HuH-7 (cell line): ENCODE measurements around the gene PTGIS.

Experiments used
- DNase-seq: peaks from one replicate; pipeline ENCODE4 v3.0.0; 2011; ENCODE audit warnings: low spot score

Gene PTGIS

DNA sequence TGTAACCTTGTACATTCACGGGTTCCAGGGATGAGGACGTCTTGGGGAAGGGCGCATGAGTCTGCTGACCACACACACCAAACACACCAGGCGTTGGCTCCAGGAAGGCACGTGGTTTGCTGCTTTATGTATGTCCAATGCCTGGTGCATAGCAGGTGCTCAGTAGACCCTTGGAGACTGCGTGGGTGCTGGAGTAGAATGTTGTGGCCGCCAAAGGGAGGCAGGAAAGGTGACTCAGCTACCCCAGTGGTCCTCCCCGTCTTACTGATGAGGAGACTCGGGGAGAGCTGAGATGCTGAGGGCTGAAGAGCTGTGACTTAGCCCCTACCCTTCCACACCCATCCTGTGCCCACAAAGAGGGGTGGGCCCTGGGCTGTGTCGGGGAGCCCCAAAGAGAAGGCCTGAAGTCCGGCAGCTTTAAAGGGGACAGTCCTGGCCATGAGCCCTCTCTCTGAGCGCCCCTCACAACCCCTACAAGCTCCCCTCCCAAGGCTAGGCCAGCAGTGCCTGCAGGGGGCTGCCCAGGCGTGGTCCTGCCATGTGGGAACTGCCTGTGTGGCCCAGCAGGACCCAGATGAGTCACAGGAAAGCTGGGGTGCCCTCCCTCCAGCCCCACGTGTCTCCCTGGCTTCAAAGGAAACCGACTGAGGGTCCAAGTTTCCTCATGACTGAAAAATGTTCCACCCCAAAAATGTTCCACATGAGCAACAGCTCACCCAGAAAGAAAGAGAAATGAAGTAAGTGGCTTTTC, 28.0 kb upstream of the PTGIS start:
- no peak for DNase-seq

DNA sequence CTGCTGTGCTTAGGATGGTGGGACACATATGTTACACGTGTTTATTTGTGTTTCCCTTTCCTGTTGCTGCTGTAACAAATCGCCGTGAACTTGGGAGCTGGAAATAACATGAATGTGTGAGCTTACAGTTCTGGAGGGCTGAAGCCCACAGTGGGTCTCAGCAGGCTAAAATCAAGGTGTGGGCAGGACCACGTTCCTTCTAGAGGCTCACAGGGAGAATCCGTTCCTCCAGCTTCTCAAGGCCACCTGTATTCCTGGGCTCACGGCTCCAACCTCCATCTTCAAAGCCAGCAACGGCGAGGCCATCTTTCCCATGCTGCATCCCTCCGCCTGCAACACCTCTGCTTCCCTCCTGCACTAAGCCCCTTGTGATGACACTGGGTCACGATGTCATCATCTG, 27.4 kb upstream of the PTGIS start:
- no peak for DNase-seq

DNA sequence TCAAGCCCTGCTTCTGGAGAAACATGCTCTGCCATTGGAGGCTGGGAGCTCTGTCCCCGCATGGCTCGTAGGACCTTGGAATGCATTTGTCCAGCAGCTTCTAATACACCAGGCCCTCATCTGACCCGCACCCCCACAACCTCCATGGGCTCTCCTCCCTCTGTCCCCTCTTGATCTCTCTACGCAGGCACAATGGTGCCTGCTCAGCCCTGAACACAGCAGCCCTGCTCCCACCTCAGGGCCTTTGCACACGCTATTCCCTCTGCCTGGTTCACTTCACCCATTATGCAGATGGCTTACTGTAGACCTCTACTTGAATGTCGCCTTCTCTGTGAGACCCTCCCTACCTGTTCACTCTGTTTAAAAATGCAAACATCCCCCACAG, 27.0 kb upstream of the PTGIS start:
- no peak for DNase-seq

DNA sequence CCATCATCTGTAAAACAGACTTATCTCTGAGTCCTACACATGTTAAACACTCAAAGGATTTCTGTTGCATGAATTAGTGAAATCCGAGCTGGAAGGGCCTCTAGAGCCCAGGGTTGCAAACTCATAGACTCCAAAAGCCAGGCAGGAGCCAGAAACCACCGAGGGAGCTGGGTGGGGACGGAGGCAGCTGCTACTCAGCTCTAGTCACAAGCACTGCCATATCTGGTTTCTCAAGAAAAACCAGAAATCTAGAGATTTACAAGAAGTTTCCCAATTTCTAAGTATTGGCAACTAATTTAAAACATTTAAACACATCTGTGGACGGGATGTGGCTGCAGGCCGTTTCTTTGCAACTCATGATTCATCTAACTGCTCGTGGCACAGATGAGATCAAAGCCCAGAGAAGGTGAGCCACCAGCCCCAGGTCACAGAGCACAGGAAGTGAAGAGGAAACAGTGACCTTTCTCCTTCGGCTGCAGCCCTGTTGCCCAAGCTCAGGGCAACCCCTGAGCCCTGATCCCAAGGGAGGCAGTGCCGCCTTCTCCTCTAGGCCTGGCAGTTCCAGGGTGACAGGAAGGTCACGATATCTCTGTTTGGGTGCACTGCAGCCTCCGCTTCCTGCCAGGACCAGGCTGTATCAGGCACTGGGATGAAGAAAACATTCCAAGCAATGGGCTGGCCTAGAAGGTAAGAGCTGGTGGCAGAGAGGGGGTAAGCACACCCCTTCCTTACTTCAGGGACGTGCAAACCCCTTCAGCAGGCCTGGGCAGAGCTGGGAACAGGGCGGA, 26.4 kb upstream of the PTGIS start:
- no peak for DNase-seq

DNA sequence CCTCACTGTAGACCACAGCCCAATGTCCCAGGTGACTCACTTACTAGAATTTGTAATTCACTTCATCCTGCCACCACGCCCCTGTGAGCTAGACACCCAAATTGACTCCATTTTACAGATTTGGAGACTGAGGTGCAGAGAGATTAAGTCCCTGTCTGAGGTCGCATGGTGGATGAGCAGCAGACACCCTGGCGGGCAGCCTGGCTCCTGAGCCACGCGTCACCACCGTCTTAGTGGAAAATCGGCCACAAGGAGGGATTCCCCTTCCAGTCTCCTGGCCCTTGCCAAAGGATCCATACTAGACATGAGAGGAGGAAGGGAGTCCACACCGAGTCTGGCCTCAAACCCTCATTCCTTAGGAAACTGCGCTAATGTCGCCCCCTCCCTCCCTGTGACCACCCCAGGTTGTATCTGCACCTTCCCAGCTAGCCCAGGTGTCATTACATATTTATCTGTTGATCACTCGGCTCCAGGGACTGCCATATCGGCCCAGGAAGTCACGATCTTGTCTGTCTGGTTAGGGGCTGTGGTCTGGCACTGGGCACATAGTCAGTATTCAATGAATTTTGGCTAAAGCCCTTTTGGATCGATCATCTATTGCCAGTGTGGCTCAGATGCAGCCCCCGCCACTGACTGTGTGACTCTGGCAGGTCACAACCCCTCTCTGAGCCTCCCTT, 25.7 kb upstream of the PTGIS start:
- DNase-seq, result no peak

DNA sequence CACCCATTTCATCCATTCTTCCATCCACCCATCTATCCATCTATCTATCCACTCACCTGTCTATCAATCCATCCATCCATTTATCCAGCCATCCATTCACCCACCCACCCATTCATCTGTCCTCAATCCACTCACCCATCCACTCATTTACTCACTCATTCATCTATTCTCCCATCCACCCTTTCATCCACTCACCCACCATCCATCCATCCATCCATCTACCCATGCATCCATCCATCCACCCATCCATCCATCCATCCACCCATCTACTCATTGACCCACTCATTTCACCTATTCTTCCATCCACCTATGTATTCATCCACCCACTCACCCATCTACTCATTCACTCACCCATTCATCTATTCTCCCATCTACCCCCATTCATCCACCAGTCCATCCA, 24.2 kb upstream of the PTGIS start:
- DNase-seq, result no peak

DNA sequence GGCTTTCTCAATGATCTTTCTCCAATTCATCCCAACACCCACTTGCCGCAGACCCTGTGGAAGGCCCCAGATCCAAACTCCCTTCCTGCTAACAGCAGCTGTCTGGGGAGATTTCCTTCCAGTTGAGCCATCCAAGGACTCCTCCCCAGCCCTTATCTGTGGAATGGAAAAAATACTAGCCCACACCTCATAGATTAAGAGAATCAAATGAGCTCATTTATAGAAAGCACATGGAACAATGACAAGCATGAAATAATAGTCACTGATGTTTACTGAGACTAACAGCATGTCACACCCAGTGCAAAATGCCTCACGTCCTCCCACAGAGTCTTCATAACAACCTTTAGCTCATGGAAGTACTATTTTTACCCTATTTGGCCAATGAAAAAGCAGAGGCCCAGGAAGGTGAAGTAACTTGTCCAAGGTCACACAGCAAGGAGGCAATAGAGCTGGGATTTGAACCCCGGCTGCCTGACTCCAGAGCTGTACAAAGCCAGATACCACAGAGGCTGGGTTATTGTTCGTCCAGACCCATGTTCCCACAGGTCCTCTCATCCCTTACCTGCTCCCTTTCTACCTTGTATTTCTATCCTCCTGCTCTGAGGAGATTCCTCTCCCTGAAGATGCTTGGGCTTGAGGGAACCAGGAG, 23.4 kb upstream of the PTGIS start:
- DNase-seq, result no peak

DNA sequence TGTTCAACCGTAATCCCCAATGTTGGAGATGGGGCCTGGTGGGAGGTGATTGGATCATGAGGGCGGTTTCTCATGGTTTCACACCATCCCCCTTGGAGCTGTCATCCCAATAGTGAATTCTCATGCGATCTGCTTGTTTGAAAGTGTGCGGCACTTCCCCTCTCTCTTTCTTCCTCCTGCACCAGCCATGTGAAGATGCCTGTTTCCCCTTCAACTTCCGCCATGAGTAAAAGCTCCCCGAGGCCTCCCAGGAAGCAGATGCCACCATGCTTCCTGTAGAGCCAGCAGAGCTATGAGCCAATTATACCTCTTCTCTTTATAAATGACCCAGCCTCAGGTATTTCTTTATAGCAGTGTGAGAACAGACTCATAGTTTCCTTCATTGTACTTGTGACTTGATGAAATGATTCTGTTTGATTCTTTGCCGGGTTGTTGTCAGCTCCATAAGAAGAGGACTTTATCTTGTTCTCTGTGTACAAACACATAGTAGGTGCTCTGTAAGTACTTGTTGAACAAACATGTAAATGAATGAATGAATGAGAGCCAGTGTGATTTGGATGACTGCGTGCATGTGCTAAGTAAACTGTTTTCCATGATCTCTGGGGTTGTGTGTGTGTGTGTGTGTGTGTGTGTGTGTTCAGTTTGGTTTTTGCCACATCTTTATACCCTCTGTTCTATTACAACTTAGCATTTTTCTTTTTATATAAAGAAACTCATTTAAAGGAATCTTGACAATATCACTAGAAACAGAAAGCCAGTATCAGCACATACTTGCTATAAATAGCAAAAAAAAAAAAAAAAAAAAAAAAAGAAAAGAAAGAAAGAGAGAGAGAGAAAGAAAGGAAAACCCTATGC, 22.5 kb upstream of the PTGIS start:
- DNase-seq, result no peak

DNA sequence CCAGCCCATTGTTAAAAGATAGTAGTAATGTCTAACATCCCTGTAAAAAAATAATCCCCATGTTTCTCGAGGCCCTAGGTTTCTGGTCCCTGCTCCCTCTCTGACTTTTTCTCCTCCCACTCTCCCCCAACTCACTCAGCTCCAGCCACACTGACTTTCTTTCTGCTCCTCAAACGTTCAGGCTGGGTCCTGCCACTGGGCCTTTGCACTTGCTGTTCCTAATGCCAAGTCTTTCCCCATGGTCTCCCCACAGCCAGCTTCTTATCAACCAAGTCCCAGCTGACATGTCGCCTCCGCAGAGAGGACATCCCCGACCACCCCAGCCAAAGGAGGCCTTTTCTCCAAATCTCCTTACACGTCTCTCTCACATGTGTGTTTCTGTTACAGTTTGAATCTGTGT, 21.8 kb upstream of the PTGIS start:
- no peak for DNase-seq

DNA sequence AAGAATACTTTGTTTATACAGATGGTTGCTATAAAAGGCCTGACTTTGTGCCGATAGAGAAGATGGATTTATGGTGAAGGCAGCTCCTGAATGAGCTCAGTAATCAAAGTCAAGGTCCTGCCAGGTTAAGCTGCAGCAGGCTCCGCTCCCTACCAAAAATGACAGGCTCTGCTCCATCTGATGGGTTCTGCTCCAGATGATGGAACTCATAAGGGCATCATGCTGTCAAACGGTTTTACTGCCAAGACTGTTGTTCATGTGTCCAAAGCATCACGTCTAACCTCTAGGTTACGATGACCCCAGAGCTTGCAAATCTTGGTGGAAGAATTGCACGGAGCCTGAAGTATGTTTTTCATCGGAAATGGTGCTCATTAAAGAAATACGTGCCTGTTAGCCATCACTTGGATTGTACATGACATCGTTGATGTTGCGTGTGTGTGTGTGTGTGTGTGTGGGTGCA, 19.2 kb upstream of the PTGIS start:
- DNase-seq, result no peak

DNA sequence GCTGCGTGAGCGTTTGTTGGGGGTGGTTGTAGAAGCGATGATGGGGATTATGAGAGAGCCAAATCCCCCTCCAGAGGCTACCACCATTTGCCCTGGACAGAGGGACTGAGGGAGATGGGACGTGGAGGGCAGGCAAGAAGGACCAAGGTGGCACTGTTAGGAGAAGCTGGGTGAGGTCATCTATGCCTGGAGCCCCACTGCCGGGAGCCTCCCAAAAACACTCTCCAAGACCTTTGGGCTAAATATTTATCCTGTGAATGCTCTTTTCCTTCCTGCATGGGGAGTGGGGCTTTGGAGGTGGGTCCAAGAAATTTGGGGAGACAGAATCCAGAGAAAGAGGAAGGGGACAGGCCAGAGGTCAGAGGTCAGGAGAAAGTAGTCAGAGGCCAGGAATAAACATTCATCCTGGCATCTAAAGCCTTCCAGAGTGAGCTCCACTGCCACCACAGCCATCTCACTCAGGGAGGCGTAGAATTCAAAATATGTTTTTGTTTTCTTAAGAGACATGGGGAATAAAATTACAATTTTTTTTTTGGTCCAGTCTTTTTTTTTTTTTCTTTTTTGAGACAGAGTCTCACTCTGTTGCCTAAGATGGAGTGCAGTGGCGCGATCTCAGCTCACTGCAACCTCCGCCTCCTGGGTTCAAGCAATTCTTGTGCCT, 17.8 kb upstream of the PTGIS start:
- no peak for DNase-seq

DNA sequence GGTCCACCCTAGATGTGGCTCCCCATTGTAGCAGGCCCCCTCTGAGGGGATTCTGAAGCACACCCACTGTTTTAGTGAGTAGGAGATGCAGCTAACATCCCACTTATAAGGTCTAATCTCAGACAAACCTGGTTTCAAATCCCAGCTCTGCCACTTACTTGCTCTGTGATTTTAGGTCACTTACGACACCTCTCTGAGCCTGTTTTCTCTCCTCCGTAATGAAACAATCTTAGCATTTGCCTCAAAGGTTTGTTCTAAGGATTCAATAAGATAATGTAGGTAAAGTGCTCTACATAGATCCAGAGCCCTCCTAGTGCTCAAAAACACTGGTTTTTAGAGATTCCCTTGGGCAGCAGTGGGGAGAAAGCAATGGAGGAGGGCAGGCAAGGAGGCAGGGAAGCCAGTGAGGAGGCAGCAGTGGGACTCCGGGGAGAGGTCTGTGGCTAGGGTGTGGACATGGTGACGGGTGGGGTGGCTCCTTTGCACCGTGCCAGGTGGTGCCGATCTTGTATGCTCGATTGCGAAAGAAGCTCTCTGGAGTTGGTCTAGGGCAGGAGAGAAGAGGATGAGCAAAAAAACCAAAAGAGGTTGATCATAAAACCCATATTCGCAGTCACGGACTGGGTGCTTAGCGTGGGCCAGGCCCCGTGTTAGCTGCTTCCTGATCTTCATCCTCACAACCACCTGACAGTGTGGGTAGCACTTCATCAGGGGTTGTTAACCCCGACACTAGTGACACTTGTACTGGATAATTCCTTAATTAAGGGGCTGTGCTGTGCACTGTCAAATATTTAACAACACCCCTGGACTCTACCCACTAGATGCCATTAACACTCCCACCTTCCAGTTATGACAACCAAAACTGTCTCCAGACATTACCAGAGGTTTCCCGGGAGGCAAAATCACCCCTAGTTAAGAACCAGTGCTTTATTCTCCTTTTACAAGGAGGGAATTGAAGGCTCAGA, 16.8 kb upstream of the PTGIS start:
- no peak for DNase-seq

DNA sequence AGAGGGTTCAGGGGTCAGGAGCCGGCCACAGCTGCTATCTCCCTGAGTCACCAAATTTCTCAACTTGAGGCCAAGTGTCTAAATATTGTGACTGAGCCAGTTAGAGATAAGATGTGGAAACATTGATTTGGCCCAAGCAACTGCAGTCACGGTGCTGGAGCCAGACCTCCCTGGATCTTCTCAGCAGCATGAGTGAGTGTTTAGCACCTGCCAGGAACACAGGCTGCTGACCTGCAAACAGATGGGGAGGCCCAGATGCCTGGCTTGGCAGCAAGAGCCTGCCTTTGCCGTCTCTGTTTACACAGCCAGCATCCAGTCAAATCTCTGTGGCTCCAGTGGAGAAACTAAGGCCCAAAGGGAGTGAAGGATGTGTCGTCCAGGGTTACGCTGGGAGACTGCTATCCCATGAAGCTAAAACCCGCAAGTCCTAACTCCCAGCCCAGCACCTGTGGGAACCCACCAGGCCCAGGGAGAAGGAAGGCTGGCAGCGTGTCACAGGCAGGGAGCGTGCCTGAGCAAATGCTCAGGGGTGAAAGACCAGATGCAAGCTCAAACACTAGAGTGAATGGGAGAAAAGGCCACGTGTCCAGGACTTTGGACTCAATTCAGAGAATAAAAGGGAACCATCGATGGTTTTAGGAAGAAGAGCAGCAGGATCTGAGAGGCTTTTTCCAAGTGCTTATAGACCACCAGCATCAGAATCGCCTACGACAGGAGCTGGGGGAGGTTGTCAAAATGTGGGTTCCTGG, 15.9 kb upstream of the PTGIS start:
- DNase-seq, result peak; percentile 83

DNA sequence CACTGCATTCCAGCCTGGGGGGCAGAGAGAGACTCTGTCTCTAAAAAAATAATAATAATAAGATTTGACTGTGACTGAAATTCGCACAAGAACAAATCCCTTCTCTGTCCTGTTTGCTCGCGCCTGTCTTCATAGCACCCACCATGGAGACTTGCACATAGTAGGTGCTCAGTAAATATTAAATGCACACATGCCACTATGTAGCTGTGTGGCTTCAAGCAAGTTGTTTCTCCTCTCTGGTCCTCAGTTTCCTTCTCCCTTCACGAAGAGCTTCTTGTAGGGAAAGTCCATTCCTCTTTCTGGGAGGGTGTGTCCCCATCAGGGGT, 15.4 kb upstream of the PTGIS start:
- DNase-seq, result no peak

DNA sequence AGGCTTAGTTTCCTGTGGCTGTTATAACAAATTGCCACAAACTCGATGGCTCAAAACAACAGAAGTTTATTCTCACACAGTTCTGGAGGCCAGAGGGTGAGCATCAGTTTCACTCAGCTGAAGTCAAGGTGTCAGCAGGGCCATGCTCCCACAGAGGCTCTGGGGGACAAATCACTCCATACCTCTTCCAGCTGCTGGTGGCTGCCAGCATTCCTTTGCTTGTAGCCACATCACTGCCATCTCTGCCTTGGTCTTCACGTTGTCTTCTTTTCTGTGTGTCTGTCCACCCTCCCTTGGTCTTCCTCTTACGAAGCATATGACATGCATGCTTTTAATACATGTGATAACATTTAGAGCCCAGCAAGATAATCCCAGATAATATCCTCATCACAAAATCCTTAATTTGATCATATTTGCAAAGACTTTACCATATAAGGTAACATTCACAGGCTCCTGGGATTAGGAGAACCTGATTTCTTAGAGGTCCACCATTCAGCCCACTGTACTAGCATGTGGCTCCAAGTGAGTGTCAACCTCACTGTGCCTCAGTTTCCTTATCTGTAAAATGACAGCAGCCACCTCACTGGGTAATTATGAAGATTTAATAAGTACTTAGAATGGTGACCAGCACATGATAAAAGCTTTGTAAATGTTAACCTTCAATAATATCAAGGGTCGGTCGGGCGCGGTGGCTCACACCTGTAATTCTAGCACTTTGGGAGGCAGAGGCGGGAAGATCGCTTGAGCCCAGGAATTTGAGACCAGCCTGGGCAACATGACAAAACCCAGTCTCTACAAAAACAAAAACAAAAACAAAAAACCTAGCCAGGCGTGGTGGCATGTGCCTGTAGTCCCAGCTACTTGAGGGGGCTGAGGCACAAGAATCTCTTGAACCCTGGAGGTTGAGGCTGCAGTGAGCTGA, 14.7 kb upstream of the PTGIS start:
- no peak for DNase-seq

DNA sequence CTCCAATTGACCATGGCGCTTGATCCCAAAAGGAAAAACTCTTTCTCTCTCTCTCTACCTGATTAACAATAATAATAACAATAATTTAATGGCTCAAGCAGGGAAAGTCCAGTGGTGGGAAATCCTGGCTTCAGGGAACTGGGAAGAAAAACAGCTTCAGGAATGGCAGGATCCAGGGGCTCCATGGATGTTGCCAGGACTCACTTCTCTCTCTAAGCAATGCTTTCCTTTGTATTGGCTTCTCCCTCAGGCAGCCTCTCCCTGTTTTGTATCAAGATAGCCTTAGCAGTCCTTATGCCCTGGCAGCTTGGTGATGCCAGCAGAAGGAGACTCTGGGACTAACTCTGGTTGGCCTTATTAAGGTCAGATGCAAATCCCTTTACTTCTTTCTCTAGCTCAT, 13.5 kb upstream of the PTGIS start:
- DNase-seq, result no peak

DNA sequence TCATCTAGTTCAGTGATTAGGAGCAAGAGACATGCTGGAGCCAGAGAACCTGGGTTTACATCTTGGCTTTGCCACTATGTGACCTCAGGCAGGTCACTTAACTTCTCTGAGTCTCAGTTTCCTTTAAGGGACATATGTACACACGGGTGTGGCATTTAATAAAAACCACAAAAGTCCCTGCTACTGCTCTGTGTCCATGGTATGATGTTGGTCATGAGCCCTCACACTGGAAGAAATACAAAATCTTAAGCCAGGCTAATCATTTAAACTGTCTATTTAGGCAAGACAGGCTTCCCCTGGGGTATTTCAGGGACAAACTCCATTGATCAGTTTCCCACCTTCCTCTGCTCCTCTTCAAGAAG, 12.9 kb upstream of the PTGIS start:
- DNase-seq, result no peak
